GM20431 (cell line): ENCODE results near the gene CNTNAP5.
"Not testable (repeated sequence)": the region's sequence is repeated elsewhere in the genome, so short reads cannot be mapped to it uniquely, and the experiment has no call there.

ENCODE experiments used
- in situ Hi-C: fragments of 300-500 bp; cut with MseI, MboI; formaldehyde crosslinking; loops from one replicate; pipeline ENCODE4 v1.15.0; 2020; ENCODE audit warnings: low sequenced_read_pairs; ENCODE audit not compliant: unreplicated experiment

The CNTNAP5 gene

GRCh38 chr2:124380221-124380749 is 355.2 kb downstream of the CNTNAP5 start:
- in situ Hi-C loops, result no loop called here

GRCh38 chr2:124382067-124382618 is 357.1 kb downstream of the CNTNAP5 start:
- in situ Hi-C loops, result no loop called here

GRCh38 chr2:124395961-124396360 is 370.9 kb downstream of the CNTNAP5 start:
- in situ Hi-C loops, result no loop called here

GRCh38 chr2:124402274-124402673 is 377.2 kb downstream of the CNTNAP5 start:
- in situ Hi-C loops, result no loop called here

- in situ Hi-C loops, result not testable (repeated sequence)
Measured at GRCh38 chr2:124407836-124408534, 382.9 kb downstream of the CNTNAP5 start.

- in situ Hi-C loops, result no loop called here
Measured at GRCh38 chr2:124424074-124424473, 399.0 kb downstream of the CNTNAP5 start.

- in situ Hi-C loops, result no loop called here
Measured at GRCh38 chr2:124426122-124426521, 401.0 kb downstream of the CNTNAP5 start.

- in situ Hi-C loops, result no loop called here
Measured at GRCh38 chr2:124426625-124427024, 401.5 kb downstream of the CNTNAP5 start.

- in situ Hi-C loops, result no loop called here
Measured at GRCh38 chr2:124437811-124438210, 412.7 kb downstream of the CNTNAP5 start.

GRCh38 chr2:124450481-124450880 is 425.4 kb downstream of the CNTNAP5 start:
- in situ Hi-C loops, result no loop called here

- in situ Hi-C loops, result no loop called here
Measured at GRCh38 chr2:124476291-124476690, 451.2 kb downstream of the CNTNAP5 start.

GRCh38 chr2:124478761-124479160 is 453.7 kb downstream of the CNTNAP5 start:
- in situ Hi-C loops, result no loop called here

GRCh38 chr2:124480958-124481357 is 455.9 kb downstream of the CNTNAP5 start:
- in situ Hi-C loops, result no loop called here

- in situ Hi-C loops, result no loop called here
Measured at GRCh38 chr2:124482044-124482443, 457.0 kb downstream of the CNTNAP5 start.

- in situ Hi-C loops, result no loop called here
Measured at GRCh38 chr2:124482551-124482950, 457.5 kb downstream of the CNTNAP5 start.

- in situ Hi-C loops, result no loop called here
Measured at GRCh38 chr2:124485659-124486058, 460.6 kb downstream of the CNTNAP5 start.

GRCh38 chr2:124489686-124490085 is 464.6 kb downstream of the CNTNAP5 start:
- in situ Hi-C loops, result no loop called here

- in situ Hi-C loops, result no loop called here
Measured at GRCh38 chr2:124501575-124502152, 476.6 kb downstream of the CNTNAP5 start.

GRCh38 chr2:124514236-124514635 is 489.1 kb downstream of the CNTNAP5 start:
- in situ Hi-C loops, result no loop called here

- in situ Hi-C loops, result no loop called here
Measured at GRCh38 chr2:124520953-124521352, 495.9 kb downstream of the CNTNAP5 start.

- in situ Hi-C loops, result no loop called here
Measured at GRCh38 chr2:124523096-124523495, 498.0 kb downstream of the CNTNAP5 start.
